HL-60 (cell line): ENCODE data around the gene SPSB4.

ENCODE experiments used
- DNase-seq, 2 experiments: peaks; one replicate each; pipeline ENCODE4 v3.0.0-alpha.2; 2010 to 2020; ENCODE audit warnings: low read depth in 1 of 2, low spot score in 1 of 2
- H3K27ac ChIP-seq: fragments of 250-450 bp; sonication (Bioruptor Pico); replicated peaks from 2 replicates; pipeline ENCODE4 v1.5.1; 2020; ENCODE audit warnings: mild to moderate bottlenecking, moderate library complexity
- H3K27me3 ChIP-seq: fragments of 250-450 bp; sonication (Bioruptor Pico); 2 replicates; pipeline ENCODE4 v1.5.1; 2021; ENCODE audit warnings: mild to moderate bottlenecking, moderate library complexity; ENCODE audit not compliant: insufficient read depth, poor library complexity, severe bottlenecking
- H3K4me3 ChIP-seq: replicated peaks from 2 replicates; pipeline ENCODE4 v1.5.1; 2011; ENCODE audit warnings: mild to moderate bottlenecking, control low read depth, low read length; ENCODE audit not compliant: insufficient read depth
- GABPA ChIP-seq: IDR thresholded peaks from 2 replicates; pipeline ENCODE4 v1.6.1; 2012; ENCODE audit warnings: low read depth
- POLR2AphosphoS5 ChIP-seq: IDR thresholded peaks from 2 replicates; pipeline ENCODE4 v1.6.1; 2012; ENCODE audit warnings: low read depth
- SPI1 ChIP-seq: IDR thresholded peaks from 2 replicates; pipeline ENCODE4 v1.6.1; 2012; ENCODE audit warnings: low read depth, mild to moderate bottlenecking, borderline replicate concordance
- TF ChIP-seq, protein P1 (sequence below): IDR thresholded peaks from 2 replicates; pipeline ENCODE4 v1.6.1; 2012; ENCODE audit warnings: low read depth; ENCODE audit not compliant: insufficient replicate concordance
- TF ChIP-seq, protein P2 (sequence below): IDR thresholded peaks from one replicate; pipeline ENCODE4 v1.5.1; 2011; ENCODE audit warnings: low read length, control low read depth, inconsistent platforms; ENCODE audit not compliant: insufficient read depth

Gene SPSB4

DNA sequence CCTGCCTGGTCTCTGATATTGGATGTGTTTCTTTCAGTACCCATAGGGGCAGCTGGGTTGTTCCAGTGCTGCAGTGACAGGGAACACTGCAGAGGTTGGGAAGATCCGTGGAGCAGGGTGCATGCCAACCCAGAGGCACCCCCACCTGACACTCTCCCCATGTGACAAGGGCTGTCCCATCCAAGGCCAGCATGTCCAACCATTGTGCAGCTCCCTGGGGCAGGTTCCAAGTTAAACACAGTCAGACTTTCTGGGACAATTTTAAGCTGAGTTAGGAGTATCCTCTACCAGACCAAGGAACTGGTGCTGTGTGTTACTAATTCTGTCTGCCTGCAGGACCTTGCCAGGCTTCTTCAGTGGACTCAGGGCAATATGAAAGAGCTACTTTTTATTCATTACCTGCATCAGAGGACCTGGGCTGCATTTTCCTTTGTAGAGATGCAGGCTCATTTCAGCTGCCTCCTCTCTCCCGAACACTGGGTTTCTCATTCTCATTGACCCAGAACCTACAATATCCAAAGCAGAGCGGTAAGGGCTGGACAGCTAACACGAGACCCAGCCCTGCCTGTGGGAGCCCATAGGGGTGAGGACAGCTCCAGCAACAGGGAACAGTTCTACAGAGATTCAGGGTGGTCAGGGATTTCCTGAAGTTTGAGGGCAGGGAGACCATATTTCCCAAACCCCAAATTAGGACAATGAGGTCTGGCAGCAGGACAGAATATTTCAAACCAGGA lies 72.7 kb downstream of the SPSB4 start:
- DNase-seq: no peak
- Histone ChIP-seq H3K27ac (no peak overlapping the region), H3K27me3 (no peaks in the 10 kb centered on the region), H3K4me3 (no peak overlapping the region)
- TF ChIP-seq, protein P1, sequence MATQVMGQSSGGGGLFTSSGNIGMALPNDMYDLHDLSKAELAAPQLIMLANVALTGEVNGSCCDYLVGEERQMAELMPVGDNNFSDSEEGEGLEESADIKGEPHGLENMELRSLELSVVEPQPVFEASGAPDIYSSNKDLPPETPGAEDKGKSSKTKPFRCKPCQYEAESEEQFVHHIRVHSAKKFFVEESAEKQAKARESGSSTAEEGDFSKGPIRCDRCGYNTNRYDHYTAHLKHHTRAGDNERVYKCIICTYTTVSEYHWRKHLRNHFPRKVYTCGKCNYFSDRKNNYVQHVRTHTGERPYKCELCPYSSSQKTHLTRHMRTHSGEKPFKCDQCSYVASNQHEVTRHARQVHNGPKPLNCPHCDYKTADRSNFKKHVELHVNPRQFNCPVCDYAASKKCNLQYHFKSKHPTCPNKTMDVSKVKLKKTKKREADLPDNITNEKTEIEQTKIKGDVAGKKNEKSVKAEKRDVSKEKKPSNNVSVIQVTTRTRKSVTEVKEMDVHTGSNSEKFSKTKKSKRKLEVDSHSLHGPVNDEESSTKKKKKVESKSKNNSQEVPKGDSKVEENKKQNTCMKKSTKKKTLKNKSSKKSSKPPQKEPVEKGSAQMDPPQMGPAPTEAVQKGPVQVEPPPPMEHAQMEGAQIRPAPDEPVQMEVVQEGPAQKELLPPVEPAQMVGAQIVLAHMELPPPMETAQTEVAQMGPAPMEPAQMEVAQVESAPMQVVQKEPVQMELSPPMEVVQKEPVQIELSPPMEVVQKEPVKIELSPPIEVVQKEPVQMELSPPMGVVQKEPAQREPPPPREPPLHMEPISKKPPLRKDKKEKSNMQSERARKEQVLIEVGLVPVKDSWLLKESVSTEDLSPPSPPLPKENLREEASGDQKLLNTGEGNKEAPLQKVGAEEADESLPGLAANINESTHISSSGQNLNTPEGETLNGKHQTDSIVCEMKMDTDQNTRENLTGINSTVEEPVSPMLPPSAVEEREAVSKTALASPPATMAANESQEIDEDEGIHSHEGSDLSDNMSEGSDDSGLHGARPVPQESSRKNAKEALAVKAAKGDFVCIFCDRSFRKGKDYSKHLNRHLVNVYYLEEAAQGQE: no peak
- TF ChIP-seq SPI1 (no peak), POLR2AphosphoS5 (no peak), GABPA (no peak)
- TF ChIP-seq, protein P2, sequence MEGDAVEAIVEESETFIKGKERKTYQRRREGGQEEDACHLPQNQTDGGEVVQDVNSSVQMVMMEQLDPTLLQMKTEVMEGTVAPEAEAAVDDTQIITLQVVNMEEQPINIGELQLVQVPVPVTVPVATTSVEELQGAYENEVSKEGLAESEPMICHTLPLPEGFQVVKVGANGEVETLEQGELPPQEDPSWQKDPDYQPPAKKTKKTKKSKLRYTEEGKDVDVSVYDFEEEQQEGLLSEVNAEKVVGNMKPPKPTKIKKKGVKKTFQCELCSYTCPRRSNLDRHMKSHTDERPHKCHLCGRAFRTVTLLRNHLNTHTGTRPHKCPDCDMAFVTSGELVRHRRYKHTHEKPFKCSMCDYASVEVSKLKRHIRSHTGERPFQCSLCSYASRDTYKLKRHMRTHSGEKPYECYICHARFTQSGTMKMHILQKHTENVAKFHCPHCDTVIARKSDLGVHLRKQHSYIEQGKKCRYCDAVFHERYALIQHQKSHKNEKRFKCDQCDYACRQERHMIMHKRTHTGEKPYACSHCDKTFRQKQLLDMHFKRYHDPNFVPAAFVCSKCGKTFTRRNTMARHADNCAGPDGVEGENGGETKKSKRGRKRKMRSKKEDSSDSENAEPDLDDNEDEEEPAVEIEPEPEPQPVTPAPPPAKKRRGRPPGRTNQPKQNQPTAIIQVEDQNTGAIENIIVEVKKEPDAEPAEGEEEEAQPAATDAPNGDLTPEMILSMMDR: no peak

DNA sequence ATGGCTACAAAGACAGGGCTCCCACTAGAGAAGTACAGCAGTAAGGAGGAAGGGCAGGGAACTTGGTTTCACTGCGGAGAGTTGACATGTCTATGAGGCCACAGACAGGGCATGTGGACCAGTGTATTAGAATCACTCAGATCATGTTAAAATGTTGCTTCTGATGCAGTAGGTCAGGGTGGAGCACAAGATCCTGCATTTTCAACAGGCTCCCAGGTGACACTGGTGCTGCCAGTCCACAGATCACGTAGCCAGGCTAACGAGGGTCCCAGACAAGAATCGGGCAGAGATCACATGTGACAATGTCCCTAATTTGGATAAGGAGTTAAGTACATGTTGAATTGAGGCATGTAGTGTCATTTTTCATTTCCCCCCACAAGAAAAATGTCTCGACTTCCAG lies 73.6 kb downstream of the SPSB4 start:
- Histone ChIP-seq H3K27me3 (no peaks in the 10 kb centered on the region), H3K27ac (no peak overlapping the region), H3K4me3 (no peak overlapping the region)
- no peak for DNase-seq
- TF ChIP-seq SPI1: no peak
- TF ChIP-seq POLR2AphosphoS5: no peak
- TF ChIP-seq GABPA: no peak
- TF ChIP-seq, protein P2: no peak
- TF ChIP-seq, protein P1: no peak

DNA sequence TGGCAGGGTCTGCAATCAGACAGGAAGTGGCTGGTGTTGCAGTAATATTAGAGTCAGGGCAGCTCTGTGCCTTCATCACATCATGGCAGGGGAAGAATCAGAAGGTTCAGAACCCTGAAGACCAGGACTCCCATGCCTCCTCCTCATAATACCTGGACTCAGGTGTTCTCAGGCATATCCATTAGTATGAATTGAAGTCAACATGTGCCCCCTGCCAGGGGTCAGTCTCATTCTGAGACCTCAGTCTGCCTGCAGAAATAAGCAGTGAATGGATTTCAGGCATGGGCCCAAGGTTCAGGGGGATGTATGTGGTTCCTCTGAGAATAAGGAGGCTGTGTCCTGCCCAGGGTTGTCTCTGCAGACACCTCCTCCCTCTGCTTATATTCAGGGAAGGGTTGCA lies 74.2 kb downstream of the SPSB4 start:
- Histone ChIP-seq H3K4me3 (no peak overlapping the region), H3K27ac (no peak overlapping the region), H3K27me3 (no peaks in the 10 kb centered on the region)
- TF ChIP-seq, protein P2: no peak
- DNase-seq: no peak

DNA sequence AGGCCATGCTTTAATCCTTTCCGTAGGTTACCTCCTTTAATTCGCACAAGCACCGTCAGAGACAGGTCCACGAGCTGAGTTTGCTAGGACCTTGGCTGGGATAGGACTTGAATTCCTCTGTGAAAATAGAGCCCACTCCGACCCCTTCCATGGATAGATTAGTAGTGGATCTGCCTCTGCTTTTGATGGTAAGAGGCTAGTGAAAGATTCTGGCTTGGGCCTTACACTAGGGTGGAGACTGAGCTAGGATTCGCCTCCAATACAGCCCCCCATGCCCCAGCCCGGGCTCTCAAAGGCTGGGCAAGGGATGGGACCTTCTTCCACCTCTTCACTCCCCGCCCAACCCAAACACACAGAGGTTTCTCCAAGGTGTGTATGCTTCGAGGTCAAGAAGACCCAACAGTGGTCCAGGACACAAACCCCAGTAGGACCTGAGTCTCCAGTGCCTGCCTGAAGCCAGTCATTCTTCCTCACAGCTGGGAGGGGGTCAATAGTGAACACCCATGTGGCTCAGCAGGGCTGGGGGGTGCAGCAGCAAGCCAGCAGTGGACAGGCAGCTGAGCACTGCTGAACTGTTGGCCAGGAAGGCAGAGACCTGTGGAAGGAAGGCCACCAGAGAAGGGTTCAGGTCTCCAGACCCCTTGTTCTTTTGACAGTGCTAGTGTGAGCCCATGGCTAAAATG lies 75.7 kb downstream of the SPSB4 start:
- no peak for DNase-seq
- TF ChIP-seq, protein P2: no peak
- TF ChIP-seq SPI1 (no peak), GABPA (no peak), POLR2AphosphoS5 (no peak)
- TF ChIP-seq, protein P1: no peak
- H3K4me3 ChIP-seq: no peak overlapping the region
- H3K27ac ChIP-seq: no peak overlapping the region
- no peaks in the 10 kb centered on the region for H3K27me3 ChIP-seq
